Endothelial cell of umbilical vein (primary cell): ENCODE results near the gene TEX101. TPM values are rescaled to one million over a fixed set of nuclear protein-coding genes. Genes with fewer than 3 reads are reported as not detected.
"Not testable (repeated sequence)": the region's sequence is repeated elsewhere in the genome, so short reads cannot be mapped to it uniquely, and the experiment has no call there.

Source experiments
- BruUV-seq: library from RNA; stranded (reverse); fragments of 400-500 nt; replicated peaks from 2 replicates; lab custom pipeline; 2021; lab: Mats Ljungman, UMichigan
- CTCF ChIA-PET: fragments of 300-600, 350-600 bp; sonication (Branson Sonifier 250); formaldehyde crosslinking; loops from one replicate; lab custom pipeline; 2021; ENCODE audit warnings: antibody characterized with exemption, inconsistent platforms; lab: Charles Lee
- POLR2A ChIA-PET: fragments of 300-600, 350-600 bp; sonication (Branson Sonifier 250); formaldehyde crosslinking; loops from one replicate; lab custom pipeline; 2021; ENCODE audit warnings: antibody characterized with exemption, inconsistent platforms; lab: Charles Lee
- DNase-seq: peaks from one replicate; pipeline ENCODE4 v3.0.0-alpha.2; 2011; ENCODE audit warnings: low read depth, low spot score
- FAIRE-seq: peaks from 2 replicates; lab custom pipeline; 2011; peaks lifted over from hg19 to GRCh38; lab: Jason Lieb, UNC
- H2AFZ ChIP-seq: 2 replicates; pipeline ENCODE4 v1.6.0; 2012; ENCODE audit warnings: low read depth, low read length, control low read depth, inconsistent platforms
- H3K27ac ChIP-seq: 2 replicates; pipeline ENCODE4 v1.5.1; 2011; ENCODE audit warnings: low read depth, mild to moderate bottlenecking, control low read depth, low read length, moderate library complexity; ENCODE audit not compliant: insufficient read depth
- H3K27me3 ChIP-seq, 2 experiments: 2 replicates each; pipeline versions ENCODE4 v1.6.0 to v1.6.1; 2011; ENCODE audit warnings: low read length in 2 of 2, mixed read lengths in 1 of 2; ENCODE audit not compliant: control insufficient read depth in 2 of 2, insufficient read depth in 2 of 2
- H3K36me3 ChIP-seq, 2 experiments: 2 replicates in 1 of 2; 3 replicates in 1 of 2; pipeline ENCODE4 v1.5.1; 2011; ENCODE audit warnings: low read length in 2 of 2, mild to moderate bottlenecking in 1 of 2, moderate library complexity in 1 of 2; ENCODE audit not compliant: control insufficient read depth in 2 of 2, insufficient read depth in 2 of 2; ENCODE audit errors: extremely low read depth in 1 of 2
- H3K4me1 ChIP-seq: 3 replicates; pipeline ENCODE4 v1.5.1; 2011; ENCODE audit warnings: mild to moderate bottlenecking, low read length; ENCODE audit not compliant: control insufficient read depth, insufficient read depth; ENCODE audit errors: extremely low read depth
- H3K4me2 ChIP-seq: 2 replicates; pipeline ENCODE4 v1.6.1; 2011; ENCODE audit warnings: low read length, control low read depth, mixed read lengths; ENCODE audit not compliant: insufficient read depth
- H3K4me3 ChIP-seq, 3 experiments: fragments of 200-600 bp in 1 of 3; sonication (generic), shearing (Covaris generic) in 1 of 3; replicated peaks in 1 of 3; 2 replicates each; pipeline ENCODE4 v1.5.1; 2011 to 2016; ENCODE audit warnings: control low read depth in 3 of 3, low read length in 3 of 3, mild to moderate bottlenecking in 2 of 3, inconsistent platforms in 1 of 3, low read depth in 1 of 3, moderate library complexity in 1 of 3; ENCODE audit not compliant: insufficient read depth in 1 of 3
- H3K79me2 ChIP-seq: 2 replicates; pipeline ENCODE4 v1.6.0; 2012; ENCODE audit warnings: low read length, inconsistent platforms; ENCODE audit not compliant: control insufficient read depth, insufficient read depth
- H3K9ac ChIP-seq: replicated peaks from 2 replicates; pipeline ENCODE3; 2011; ENCODE audit warnings: low read length, control low read depth; ENCODE audit not compliant: insufficient read depth; ENCODE audit errors: extremely low read depth
- H3K9me1 ChIP-seq: replicated peaks from 3 replicates; pipeline ENCODE4 v1.6.0; 2011; ENCODE audit warnings: mild to moderate bottlenecking, low read length; ENCODE audit not compliant: control insufficient read depth, insufficient read depth; ENCODE audit errors: extremely low read depth
- H3K9me3 ChIP-seq: replicated peaks from 2 replicates; pipeline ENCODE4 v1.5.1; 2012; ENCODE audit warnings: low read length, inconsistent platforms; ENCODE audit not compliant: control insufficient read depth, insufficient read depth
- H4K20me1 ChIP-seq: replicated peaks from 2 replicates; pipeline ENCODE3; 2011; ENCODE audit warnings: mild to moderate bottlenecking, low read length; ENCODE audit not compliant: control insufficient read depth, insufficient read depth; ENCODE audit errors: extremely low read depth
- dilution Hi-C: fragments of 300-500 bp; cut with MboI; formaldehyde crosslinking; loops from one replicate; pipeline ENCODE4 v1.15.0; 2019; ENCODE audit warnings: low sequenced_read_pairs; ENCODE audit not compliant: extremely low pct_ligation_motif_present
- intact Hi-C: fragments of 100-400 bp; cut with micrococcal nuclease; formaldehyde crosslinking; loops from one replicate; pipeline ENCODE4 v1.10.0; 2022
- polyA plus RNA-seq, 4 experiments: library from polyadenylated mRNA; depleted of rRNA in 3 of 4; stranded (reverse) in 3 of 4; unstranded in 1 of 4; fragments of >200 nt; gene quantifications; 2 replicates each; pipeline versions ENCODE4 v1.2.1 to v1.2.3, GENCODE V29; 2011 to 2012; ENCODE audit warnings: missing spikeins in 1 of 4
- total RNA-seq: library from RNA; stranded (reverse); gene quantifications from 2 replicates; pipeline ENCODE4 v1.2.3, GENCODE V29; 2021

Gene TEX101
- total and polyA plus RNA-seq, 2 donors (not counting 3 experiments of a cell fraction or from before 2014, with no cell fraction given), result not detected

- H3K9me1 ChIP-seq, DNase-seq, H4K20me1 ChIP-seq, H3K9me3 ChIP-seq, H3K27me3 ChIP-seq, H3K36me3 ChIP-seq, BruUV-seq, intact Hi-C loops, H3K4me2 ChIP-seq, POLR2A ChIA-PET, H3K9ac ChIP-seq, H3K4me3 ChIP-seq, dilution Hi-C loops, FAIRE-seq, H3K27ac ChIP-seq, H2AFZ ChIP-seq, H3K4me1 ChIP-seq, H3K79me2 ChIP-seq, CTCF ChIA-PET: not testable (repeated sequence)
Measured at GRCh38 chr19:43383254-43383653, 31.4 kb upstream of the TEX101 start.

- POLR2A ChIA-PET, H3K4me1 ChIP-seq, dilution Hi-C loops, H3K79me2 ChIP-seq, BruUV-seq, H3K4me2 ChIP-seq, CTCF ChIA-PET, H3K9me1 ChIP-seq, H3K9me3 ChIP-seq, H2AFZ ChIP-seq, FAIRE-seq, H3K27ac ChIP-seq, H3K9ac ChIP-seq, H3K4me3 ChIP-seq, H3K36me3 ChIP-seq, DNase-seq, H4K20me1 ChIP-seq, intact Hi-C loops, H3K27me3 ChIP-seq: not testable (repeated sequence)
Measured at GRCh38 chr19:43383759-43384158, 30.9 kb upstream of the TEX101 start.

- BruUV-seq, H3K27me3 ChIP-seq, FAIRE-seq, H3K9ac ChIP-seq, H3K9me3 ChIP-seq, H3K9me1 ChIP-seq, H4K20me1 ChIP-seq, H3K4me3 ChIP-seq, intact Hi-C loops, H3K27ac ChIP-seq, H3K36me3 ChIP-seq, H3K4me2 ChIP-seq, H2AFZ ChIP-seq, POLR2A ChIA-PET, dilution Hi-C loops, CTCF ChIA-PET, DNase-seq, H3K4me1 ChIP-seq, H3K79me2 ChIP-seq: not testable (repeated sequence)
Measured at GRCh38 chr19:43390903-43391551, 23.7 kb upstream of the TEX101 start.

- H3K9me3 ChIP-seq, CTCF ChIA-PET, H4K20me1 ChIP-seq, H2AFZ ChIP-seq, H3K27ac ChIP-seq, POLR2A ChIA-PET, H3K9me1 ChIP-seq, H3K4me1 ChIP-seq, DNase-seq, H3K36me3 ChIP-seq, H3K27me3 ChIP-seq, BruUV-seq, dilution Hi-C loops, intact Hi-C loops, H3K79me2 ChIP-seq, H3K4me3 ChIP-seq, H3K9ac ChIP-seq, FAIRE-seq, H3K4me2 ChIP-seq: not testable (repeated sequence)
Measured at GRCh38 chr19:43391552-43391935, 23.1 kb upstream of the TEX101 start.
